Gastroesophageal sphincter (tissue), 3 donors: ENCODE data around the gene SLC5A9.

ENCODE experiments used
- POLR2AphosphoS5 ChIP-seq: sonication (generic); formaldehyde crosslinking; IDR thresholded peaks from one replicate; pipeline ENCODE4 v1.6.1; 2017; ENCODE audit warnings: antibody characterized with exemption
- TF ChIP-seq, protein P1 (sequence below), 4 experiments: fragments of 200-600 bp in 2 of 4; fragments of 450-650 bp in 2 of 4; sonication (generic) in 1 of 4; IDR thresholded peaks; one replicate each; pipeline ENCODE4 v1.5.1; 2017 to 2019; ENCODE audit warnings: antibody characterized with exemption in 4 of 4, mild to moderate bottlenecking in 2 of 4, moderate library complexity in 2 of 4

DNA sequence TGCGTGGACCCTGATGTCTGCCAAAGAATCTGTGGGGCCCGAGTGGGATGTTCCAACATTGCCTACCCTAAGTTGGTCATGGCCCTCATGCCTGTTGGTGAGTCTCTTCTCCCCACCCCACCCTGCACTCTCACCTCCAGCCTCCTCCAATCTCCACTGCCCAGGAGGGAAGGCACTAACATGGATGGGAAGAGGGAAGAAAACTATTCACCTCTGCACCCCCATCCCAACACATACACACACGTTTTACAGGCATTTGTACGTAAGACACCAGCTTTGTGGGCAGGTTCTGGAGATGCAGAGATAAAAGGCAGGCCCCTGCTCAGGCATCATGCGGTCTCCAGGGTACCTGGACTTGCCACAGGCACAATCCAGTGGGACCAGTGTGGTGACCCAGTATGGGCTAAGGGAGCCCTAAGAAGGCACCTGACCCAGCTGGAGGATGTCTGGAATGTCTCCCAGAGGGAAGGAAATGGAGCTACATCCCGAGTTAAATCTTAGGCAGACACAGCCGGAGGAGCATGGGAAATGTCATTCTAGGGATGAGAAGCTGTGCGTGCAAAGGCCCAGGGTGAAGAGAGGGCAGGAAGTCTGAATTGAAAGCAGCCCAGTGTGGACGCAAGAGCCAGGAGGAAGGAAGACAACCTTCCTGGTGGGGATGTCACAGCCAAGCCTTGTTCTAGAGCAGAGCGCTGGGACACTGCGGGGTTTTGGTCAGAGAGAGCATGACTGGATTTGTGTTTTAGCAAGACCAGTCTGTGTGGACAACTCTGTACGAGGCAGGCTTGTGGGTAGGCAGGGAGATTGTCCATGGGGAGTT, 11.4 kb downstream of the SLC5A9 start:
- TF ChIP-seq, protein P1, sequence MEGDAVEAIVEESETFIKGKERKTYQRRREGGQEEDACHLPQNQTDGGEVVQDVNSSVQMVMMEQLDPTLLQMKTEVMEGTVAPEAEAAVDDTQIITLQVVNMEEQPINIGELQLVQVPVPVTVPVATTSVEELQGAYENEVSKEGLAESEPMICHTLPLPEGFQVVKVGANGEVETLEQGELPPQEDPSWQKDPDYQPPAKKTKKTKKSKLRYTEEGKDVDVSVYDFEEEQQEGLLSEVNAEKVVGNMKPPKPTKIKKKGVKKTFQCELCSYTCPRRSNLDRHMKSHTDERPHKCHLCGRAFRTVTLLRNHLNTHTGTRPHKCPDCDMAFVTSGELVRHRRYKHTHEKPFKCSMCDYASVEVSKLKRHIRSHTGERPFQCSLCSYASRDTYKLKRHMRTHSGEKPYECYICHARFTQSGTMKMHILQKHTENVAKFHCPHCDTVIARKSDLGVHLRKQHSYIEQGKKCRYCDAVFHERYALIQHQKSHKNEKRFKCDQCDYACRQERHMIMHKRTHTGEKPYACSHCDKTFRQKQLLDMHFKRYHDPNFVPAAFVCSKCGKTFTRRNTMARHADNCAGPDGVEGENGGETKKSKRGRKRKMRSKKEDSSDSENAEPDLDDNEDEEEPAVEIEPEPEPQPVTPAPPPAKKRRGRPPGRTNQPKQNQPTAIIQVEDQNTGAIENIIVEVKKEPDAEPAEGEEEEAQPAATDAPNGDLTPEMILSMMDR (IDR thresholded peaks at IDR 0.05), result no peak
- TF ChIP-seq POLR2AphosphoS5, result no peak
